ENCODE data around the gene SPAG16. TPM values are rescaled to one million over a fixed set of nuclear protein-coding genes. Genes with fewer than 3 reads are reported as not detected.

The SPAG16 gene
- total RNA-seq, 2 donors from 2014 or later, result 15.5 to 22.8 TPM

- intact Hi-C loops (cut with DNase I), result no loop called here
- 49 to 54% methylated on average over 4 of the region's 4 CpGs for WGBS, 2 donors
- no peaks in the 10 kb centered on the region for H3K9me3 ChIP-seq
- no peaks in the 10 kb centered on the region for H3K4me1 ChIP-seq
- ATAC-seq (no peak), DNase-seq (no peak)
- TF ChIP-seq POLR2A (IDR thresholded peaks at IDR 0.05) (no peak), CTCF (IDR thresholded peaks at IDR 0.05) (no peak)
- H3K27ac ChIP-seq, result no peak overlapping the region
- no peak overlapping the region for H3K4me3 ChIP-seq
- no peaks in the 10 kb centered on the region for H3K36me3 ChIP-seq (replicated peaks in 1 of 2; ENCODE audit: insufficient read depth in 1 of 2, low read depth in 2 of 2)
- no peaks in the 10 kb centered on the region for H3K27me3 ChIP-seq
Measured at GRCh38 chr2:213848631-213849030, 564.4 kb downstream of the SPAG16 start.

- ATAC-seq, result no peak
- H3K27me3 ChIP-seq, result no peaks in the 10 kb centered on the region
Measured at GRCh38 chr2:213861638-213862037, 577.4 kb downstream of the SPAG16 start.

GRCh38 chr2:213862407-213863076 lies 578.3 kb downstream of the SPAG16 start:
- WGBS, 2 donors, result 78 to 79% methylated on average over 7 of the region's 7 CpGs
- intact Hi-C loops (cut with DNase I), result no loop called here
- no peak overlapping the region for H3K27ac ChIP-seq

More at GRCh38 chr2:213861638-213862037, 577.4 kb downstream of the SPAG16 start:
- no peak for DNase-seq
- H3K9me3 ChIP-seq, result no peaks in the 10 kb centered on the region
- no peaks in the 10 kb centered on the region for H3K36me3 ChIP-seq (replicated peaks in 1 of 2; ENCODE audit: insufficient read depth in 1 of 2, low read depth in 2 of 2)
- no peak for TF ChIP-seq POLR2A (IDR thresholded peaks at IDR 0.05)
- TF ChIP-seq CTCF (IDR thresholded peaks at IDR 0.05), result no peak
- no peak overlapping the region for H3K4me3 ChIP-seq
- intact Hi-C loops (cut with DNase I), result no loop called here
- no peaks in the 10 kb centered on the region for H3K4me1 ChIP-seq
- no peak overlapping the region for H3K27ac ChIP-seq

GRCh38 chr2:213863541-213863940 lies 579.3 kb downstream of the SPAG16 start:
- DNase-seq, result no peak
- intact Hi-C loops (cut with DNase I), result no loop called here
- WGBS, 2 donors, result 68 to 74% methylated on average over 3 of the region's 3 CpGs

More at GRCh38 chr2:213862407-213863076, 578.3 kb downstream of the SPAG16 start:
- Histone ChIP-seq H3K4me1 (no peaks in the 10 kb centered on the region), H3K36me3 (replicated peaks in 1 of 2; ENCODE audit: insufficient read depth in 1 of 2, low read depth in 2 of 2) (no peaks in the 10 kb centered on the region), H3K4me3 (no peak overlapping the region), H3K9me3 (no peaks in the 10 kb centered on the region), H3K27me3 (no peaks in the 10 kb centered on the region)
- DNase-seq, result no peak
- ATAC-seq, result no peak
- no peak for TF ChIP-seq POLR2A (IDR thresholded peaks at IDR 0.05)
- TF ChIP-seq CTCF (IDR thresholded peaks at IDR 0.05), result no peak

More at GRCh38 chr2:213863541-213863940, 579.3 kb downstream of the SPAG16 start:
- Histone ChIP-seq H3K4me3 (no peak overlapping the region), H3K27ac (no peak overlapping the region), H3K36me3 (replicated peaks in 1 of 2; ENCODE audit: insufficient read depth in 1 of 2, low read depth in 2 of 2) (no peaks in the 10 kb centered on the region), H3K4me1 (no peaks in the 10 kb centered on the region), H3K27me3 (no peaks in the 10 kb centered on the region), H3K9me3 (no peaks in the 10 kb centered on the region)
- no peak for ATAC-seq
- TF ChIP-seq POLR2A (IDR thresholded peaks at IDR 0.05) (no peak), CTCF (IDR thresholded peaks at IDR 0.05) (no peak)

Data from body of pancreas (tissue), 4 donors.